Activated CD4-positive, alpha-beta T cell treated with anti-CD3 and anti-CD28 coated beads for 36 hours (primary cell): ENCODE data around the gene UPF3A. TPM values are rescaled to one million over a fixed set of nuclear protein-coding genes. Genes with fewer than 3 reads are reported as not detected.

Experiments used
- ATAC-seq: fragments of 200-7000 bp; cut with Tn5 transposase; one replicate; pipeline ENCODE4 v1.10.0; 2021; ENCODE audit warnings: mild to moderate bottlenecking, moderate library complexity
- CTCF ChIA-PET: fragments of 350-600 bp; sonication (Branson Sonifier 250); formaldehyde crosslinking; loops from one replicate; lab custom pipeline; 2021; ENCODE audit warnings: antibody characterized with exemption; lab: Charles Lee
- POLR2A ChIA-PET: fragments of 350-600 bp; sonication (Branson Sonifier 250); formaldehyde crosslinking; loops from one replicate; lab custom pipeline; 2021; ENCODE audit warnings: antibody characterized with exemption, inconsistent platforms; lab: Charles Lee
- DNase-seq: peaks from one replicate; pipeline ENCODE4 v3.0.0-alpha.2; 2020
- H3K27ac Mint-ChIP-seq: one replicate; pipeline ENCODE4 v1.8.0; 2021; ENCODE audit warnings: mixed read lengths
- H3K27me3 Mint-ChIP-seq: one replicate; pipeline ENCODE4 v1.8.0; 2021; ENCODE audit warnings: mixed read lengths
- H3K36me3 Mint-ChIP-seq: one replicate; pipeline ENCODE4 v1.8.0; 2021; ENCODE audit warnings: low read depth, mixed read lengths
- H3K4me1 Mint-ChIP-seq: one replicate; pipeline ENCODE4 v1.8.0; 2021; ENCODE audit warnings: mixed read lengths
- H3K4me3 Mint-ChIP-seq: one replicate; pipeline ENCODE4 v1.8.0; 2021; ENCODE audit warnings: mild to moderate bottlenecking, moderate library complexity, mixed read lengths
- H3K9me3 Mint-ChIP-seq: one replicate; pipeline ENCODE4 v1.8.0; 2021; ENCODE audit warnings: low read depth, mixed read lengths
- intact Hi-C, 2 experiments: fragments of 100-400 bp; cut with DNase I in 1 of 2; cut with micrococcal nuclease in 1 of 2; formaldehyde crosslinking; loops; one replicate each; pipeline versions ENCODE4 v1.14.2 to v1.15.1; 2022 to 2024; cut with DNase I, micrococcal nuclease
- total RNA-seq, 2 experiments: library from RNA; stranded (reverse); gene quantifications; one replicate each; pipeline ENCODE4 v1.2.3, GENCODE V29; 2021

Gene UPF3A
- total RNA-seq, 2 experiments from 2014 or later = 41.1 to 43.3 TPM

- DNase-seq (no peak), ATAC-seq (no peak)
- ChIA-PET CTCF (interaction anchor here (1.0 kb wide), 1 partner anchor 12 kb away, joined by 3 read pairs; no protein-coding TSS in a partner anchor), POLR2A (no interaction called here)
- no peaks in the 10 kb centered on the region for H3K9me3 Mint-ChIP-seq
- H3K27ac Mint-ChIP-seq = no peak overlapping the region
- intact Hi-C loops = no loop called here
- H3K36me3 Mint-ChIP-seq = peaks cover 41% of the 10 kb centered on the region
- H3K27me3 Mint-ChIP-seq = no peaks in the 10 kb centered on the region
- peak overlapping the region; percentile 18 for H3K4me3 Mint-ChIP-seq
- peaks cover 49% of the 10 kb centered on the region for H3K4me1 Mint-ChIP-seq
These were observed 2.2 kb downstream of the UPF3A start for GRCh38 chr13:114283576-114283975.

GRCh38 chr13:114284680-114285079 is 3.3 kb downstream of the UPF3A start:
- no peak overlapping the region for H3K4me3 Mint-ChIP-seq
- DNase-seq = no peak
- H3K9me3 Mint-ChIP-seq = no peaks in the 10 kb centered on the region
- ChIA-PET CTCF (interaction anchor here (0.6 kb wide), 1 partner anchor 404 kb away, joined by 3 read pairs; no protein-coding TSS in a partner anchor), POLR2A (interaction anchor here (0.8 kb wide), 1 partner anchor 26 kb away, joined by 11 read pairs; no protein-coding TSS in a partner anchor)
- H3K4me1 Mint-ChIP-seq = peaks cover 40% of the 10 kb centered on the region
- no peaks in the 10 kb centered on the region for H3K27me3 Mint-ChIP-seq
- H3K36me3 Mint-ChIP-seq = peaks cover 40% of the 10 kb centered on the region
- intact Hi-C loops = no loop called here
- no peak for ATAC-seq
- H3K27ac Mint-ChIP-seq = no peak overlapping the region

- no peak for DNase-seq
- Mint-ChIP-seq H3K27ac (no peak overlapping the region), H3K4me3 (no peak overlapping the region), H3K9me3 (no peaks in the 10 kb centered on the region), H3K27me3 (no peaks in the 10 kb centered on the region), H3K36me3 (peaks cover 42% of the 10 kb centered on the region), H3K4me1 (peaks cover 34% of the 10 kb centered on the region)
- ChIA-PET POLR2A (interaction anchor here (0.8 kb wide), 1 partner anchor 25 kb away, joined by 11 read pairs; no protein-coding TSS in a partner anchor), CTCF (interaction anchor here (1.0 kb wide), 1 partner anchor 9 kb away, joined by 3 read pairs; no protein-coding TSS in a partner anchor)
- ATAC-seq = no peak
- intact Hi-C loops = no loop called here
These were observed 3.9 kb downstream of the UPF3A start for GRCh38 chr13:114285166-114285808.

- no peak for ATAC-seq
- H3K9me3 Mint-ChIP-seq = no peaks in the 10 kb centered on the region
- H3K27me3 Mint-ChIP-seq = no peaks in the 10 kb centered on the region
- ChIA-PET CTCF (no interaction called here), POLR2A (no interaction called here)
- H3K4me1 Mint-ChIP-seq = peaks cover 28% of the 10 kb centered on the region
- H3K36me3 Mint-ChIP-seq = peaks cover 43% of the 10 kb centered on the region
- no peak for DNase-seq
- no peak overlapping the region for H3K27ac Mint-ChIP-seq
- H3K4me3 Mint-ChIP-seq = no peak overlapping the region
- intact Hi-C loops = no loop called here
These were observed 5.4 kb downstream of the UPF3A start for GRCh38 chr13:114286808-114287207.

- Mint-ChIP-seq H3K27ac (no peak overlapping the region), H3K27me3 (no peaks in the 10 kb centered on the region), H3K4me3 (no peak overlapping the region), H3K36me3 (peaks cover 48% of the 10 kb centered on the region), H3K4me1 (peaks cover 28% of the 10 kb centered on the region), H3K9me3 (no peaks in the 10 kb centered on the region)
- DNase-seq (no peak), ATAC-seq (no peak)
- ChIA-PET CTCF (no interaction called here), POLR2A (no interaction called here)
- intact Hi-C loops = no loop called here
These were observed 6.8 kb downstream of the UPF3A start for GRCh38 chr13:114288157-114288591.

GRCh38 chr13:114296448-114296847 is 15.0 kb downstream of the UPF3A start:
- intact Hi-C loops = no loop called here
- Mint-ChIP-seq H3K36me3 (peaks cover 27% of the 10 kb centered on the region), H3K4me3 (no peak overlapping the region), H3K9me3 (no peaks in the 10 kb centered on the region), H3K4me1 (peaks cover 9% of the 10 kb centered on the region), H3K27ac (no peak overlapping the region), H3K27me3 (no peaks in the 10 kb centered on the region)
- no peak for DNase-seq
- ATAC-seq = no peak
- POLR2A ChIA-PET = no interaction called here
- CTCF ChIA-PET = no interaction called here

- DNase-seq (no peak), ATAC-seq (no peak)
- Mint-ChIP-seq H3K4me3 (no peak overlapping the region), H3K4me1 (peaks cover 9% of the 10 kb centered on the region), H3K36me3 (peaks cover 28% of the 10 kb centered on the region), H3K27ac (no peak overlapping the region), H3K27me3 (no peaks in the 10 kb centered on the region), H3K9me3 (no peaks in the 10 kb centered on the region)
- CTCF ChIA-PET = no interaction called here
- POLR2A ChIA-PET = no interaction called here
- intact Hi-C loops = no loop called here
These were observed 15.5 kb downstream of the UPF3A start for GRCh38 chr13:114296902-114297301.

- H3K27me3 Mint-ChIP-seq = no peaks in the 10 kb centered on the region
- H3K36me3 Mint-ChIP-seq = peaks cover 25% of the 10 kb centered on the region
- ChIA-PET CTCF (interaction anchor here (0.8 kb wide), 1 partner anchor 56 kb away, joined by 3 read pairs; no protein-coding TSS in a partner anchor), POLR2A (no interaction called here)
- DNase-seq (no peak), ATAC-seq (no peak)
- no peak overlapping the region for H3K4me3 Mint-ChIP-seq
- H3K27ac Mint-ChIP-seq = no peak overlapping the region
- no peaks in the 10 kb centered on the region for H3K4me1 Mint-ChIP-seq
- intact Hi-C loops = no loop called here
- no peaks in the 10 kb centered on the region for H3K9me3 Mint-ChIP-seq
These were observed 17.5 kb downstream of the UPF3A start for GRCh38 chr13:114298866-114299265.

GRCh38 chr13:114299604-114300305 is 18.4 kb downstream of the UPF3A start:
- Mint-ChIP-seq H3K27me3 (no peaks in the 10 kb centered on the region), H3K4me3 (no peak overlapping the region), H3K4me1 (no peaks in the 10 kb centered on the region), H3K9me3 (no peaks in the 10 kb centered on the region), H3K36me3 (peaks cover 28% of the 10 kb centered on the region), H3K27ac (no peak overlapping the region)
- ATAC-seq = no peak
- intact Hi-C loops = no loop called here
- no peak for DNase-seq
- ChIA-PET POLR2A (no interaction called here), CTCF (interaction anchor here (0.6 kb wide), 1 partner anchor 21 kb away, joined by 3 read pairs; no protein-coding TSS in a partner anchor)

GRCh38 chr13:114303700-114304327 is 22.4 kb downstream of the UPF3A start:
- Mint-ChIP-seq H3K4me1 (no peaks in the 10 kb centered on the region), H3K4me3 (no peak overlapping the region), H3K27me3 (no peaks in the 10 kb centered on the region), H3K27ac (no peak overlapping the region), H3K36me3 (peaks cover 34% of the 10 kb centered on the region), H3K9me3 (no peaks in the 10 kb centered on the region)
- ATAC-seq (no peak), DNase-seq (no peak)
- CTCF ChIA-PET = interaction anchor here (1.0 kb wide), 1 partner anchor 10 kb away, joined by 4 read pairs; no protein-coding TSS in a partner anchor
- intact Hi-C loops = no loop called here
- POLR2A ChIA-PET = no interaction called here

- Mint-ChIP-seq H3K36me3 (peaks cover 27% of the 10 kb centered on the region), H3K4me3 (no peak overlapping the region), H3K9me3 (no peaks in the 10 kb centered on the region), H3K27me3 (no peaks in the 10 kb centered on the region), H3K27ac (no peak overlapping the region), H3K4me1 (no peaks in the 10 kb centered on the region)
- ATAC-seq (no peak), DNase-seq (no peak)
- CTCF ChIA-PET = no interaction called here
- intact Hi-C loops = no loop called here
- POLR2A ChIA-PET = interaction anchor here (0.6 kb wide), 1 partner anchor 28 kb away, joined by 4 read pairs; no protein-coding TSS in a partner anchor
These were observed 23.1 kb downstream of the UPF3A start for GRCh38 chr13:114304346-114305034.
